DND-41 (cell line): ENCODE results near the gene DNAJA3.

Experiments
- CTCF ChIP-seq: IDR thresholded peaks from 2 replicates; pipeline ENCODE4 v1.5.1; 2012; ENCODE audit warnings: borderline replicate concordance, low read length, moderate library complexity, mild to moderate bottlenecking; ENCODE audit not compliant: poor library complexity, severe bottlenecking; ENCODE audit errors: extremely low read depth
- EZH2 ChIP-seq: IDR thresholded peaks from 3 replicates; pipeline ENCODE4 v1.6.1; 2012; ENCODE audit warnings: borderline replicate concordance, low read depth, mild to moderate bottlenecking, moderate library complexity, low read length, inconsistent platforms; ENCODE audit not compliant: severe bottlenecking

GRCh38 chr16:4442371-4442770, 16.7 kb downstream of the DNAJA3 start:
- TF ChIP-seq CTCF: no peak
- TF ChIP-seq EZH2: no peak
